ENCODE data around the gene MYOCD.

The MYOCD gene

DNA sequence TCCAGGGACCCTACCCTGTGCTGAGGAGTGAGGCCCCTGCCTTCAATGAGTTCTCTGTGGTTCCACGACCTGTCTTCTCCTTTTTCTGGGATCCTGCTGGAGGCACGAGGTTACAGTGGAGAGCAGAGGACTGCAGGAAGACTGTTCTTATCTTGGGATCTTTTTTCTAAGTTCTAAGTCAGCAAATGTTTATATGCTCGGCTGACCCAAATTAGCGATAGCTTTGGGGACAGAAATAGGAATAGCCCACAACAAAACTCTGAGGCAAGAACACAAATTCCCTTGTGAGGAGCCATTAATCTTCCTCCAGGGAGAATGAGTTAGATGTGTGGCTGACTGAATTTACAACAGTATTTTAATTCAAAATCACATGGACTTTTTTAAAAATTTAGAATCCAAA is 46.7 kb downstream of the MYOCD start:
- TF ChIP-seq, protein P1, sequence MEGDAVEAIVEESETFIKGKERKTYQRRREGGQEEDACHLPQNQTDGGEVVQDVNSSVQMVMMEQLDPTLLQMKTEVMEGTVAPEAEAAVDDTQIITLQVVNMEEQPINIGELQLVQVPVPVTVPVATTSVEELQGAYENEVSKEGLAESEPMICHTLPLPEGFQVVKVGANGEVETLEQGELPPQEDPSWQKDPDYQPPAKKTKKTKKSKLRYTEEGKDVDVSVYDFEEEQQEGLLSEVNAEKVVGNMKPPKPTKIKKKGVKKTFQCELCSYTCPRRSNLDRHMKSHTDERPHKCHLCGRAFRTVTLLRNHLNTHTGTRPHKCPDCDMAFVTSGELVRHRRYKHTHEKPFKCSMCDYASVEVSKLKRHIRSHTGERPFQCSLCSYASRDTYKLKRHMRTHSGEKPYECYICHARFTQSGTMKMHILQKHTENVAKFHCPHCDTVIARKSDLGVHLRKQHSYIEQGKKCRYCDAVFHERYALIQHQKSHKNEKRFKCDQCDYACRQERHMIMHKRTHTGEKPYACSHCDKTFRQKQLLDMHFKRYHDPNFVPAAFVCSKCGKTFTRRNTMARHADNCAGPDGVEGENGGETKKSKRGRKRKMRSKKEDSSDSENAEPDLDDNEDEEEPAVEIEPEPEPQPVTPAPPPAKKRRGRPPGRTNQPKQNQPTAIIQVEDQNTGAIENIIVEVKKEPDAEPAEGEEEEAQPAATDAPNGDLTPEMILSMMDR (conservative IDR thresholded peaks at IDR 0.05): no peak
- H3K27ac ChIP-seq: no peak overlapping the region

DNA sequence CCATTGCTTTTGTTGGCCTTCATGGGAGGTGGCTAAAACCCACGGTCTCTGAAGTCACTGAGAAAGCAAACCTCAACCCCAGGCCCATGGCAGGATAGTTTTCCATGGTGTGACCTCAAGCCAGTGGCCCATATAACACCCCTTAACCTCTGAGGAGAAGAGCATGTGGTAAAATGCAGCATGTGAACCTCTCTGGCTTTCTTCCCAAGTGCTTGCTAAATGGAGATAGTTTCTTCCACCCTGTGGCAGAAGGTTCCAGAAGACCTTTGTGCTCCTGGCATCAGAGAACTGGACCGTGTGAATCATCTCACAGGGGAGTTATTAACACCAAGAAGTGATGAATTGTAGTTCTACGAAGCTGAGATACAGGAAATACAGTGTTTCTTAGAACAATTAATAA is 47.3 kb downstream of the MYOCD start:
- no peak overlapping the region for H3K27ac ChIP-seq
- TF ChIP-seq, protein P1 (conservative IDR thresholded peaks at IDR 0.05): no peak

DNA sequence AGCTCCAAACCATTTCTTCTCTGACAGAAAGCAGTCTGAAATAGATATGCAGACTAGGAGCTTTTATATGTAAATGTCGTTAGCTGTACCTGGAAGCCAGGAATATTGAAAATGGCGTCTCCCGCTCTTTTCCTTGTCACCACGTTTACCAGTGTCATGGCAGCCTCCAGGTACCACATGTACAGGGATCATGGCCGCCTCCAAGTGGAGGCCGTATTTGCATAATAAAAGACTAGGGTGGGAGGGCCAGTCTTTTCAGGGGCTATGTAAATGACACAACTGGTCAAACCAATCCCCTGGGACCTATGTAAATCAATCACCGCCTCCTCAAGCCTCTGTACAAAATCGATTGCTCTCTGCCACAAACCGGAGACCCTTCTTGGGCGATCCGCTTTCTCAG is 54.3 kb downstream of the MYOCD start:
- no peak overlapping the region for H3K27ac ChIP-seq
- TF ChIP-seq, protein P1 (conservative IDR thresholded peaks at IDR 0.05): no peak

DNA sequence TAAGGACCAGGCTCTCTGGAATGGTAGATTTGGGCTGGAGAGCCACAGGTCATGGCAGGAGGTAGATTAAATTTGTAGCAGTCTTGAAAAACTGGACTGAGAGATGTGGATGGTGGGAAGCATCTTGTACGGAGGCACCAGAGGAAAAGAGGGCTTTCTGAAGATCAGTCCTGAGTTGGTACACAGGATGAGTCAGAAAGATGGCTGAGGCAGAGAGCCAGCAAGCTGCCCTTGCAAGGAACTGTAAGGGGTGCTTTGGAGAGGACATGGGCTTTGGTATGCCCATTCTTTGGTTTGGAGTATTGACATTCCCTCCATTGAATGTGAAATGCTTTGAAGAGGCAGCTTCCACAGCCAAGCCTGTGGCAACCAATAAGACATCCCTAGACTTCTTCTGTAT is 55.9 kb downstream of the MYOCD start:
- H3K27ac ChIP-seq: no peak overlapping the region
- TF ChIP-seq, protein P1 (conservative IDR thresholded peaks at IDR 0.05): no peak

DNA sequence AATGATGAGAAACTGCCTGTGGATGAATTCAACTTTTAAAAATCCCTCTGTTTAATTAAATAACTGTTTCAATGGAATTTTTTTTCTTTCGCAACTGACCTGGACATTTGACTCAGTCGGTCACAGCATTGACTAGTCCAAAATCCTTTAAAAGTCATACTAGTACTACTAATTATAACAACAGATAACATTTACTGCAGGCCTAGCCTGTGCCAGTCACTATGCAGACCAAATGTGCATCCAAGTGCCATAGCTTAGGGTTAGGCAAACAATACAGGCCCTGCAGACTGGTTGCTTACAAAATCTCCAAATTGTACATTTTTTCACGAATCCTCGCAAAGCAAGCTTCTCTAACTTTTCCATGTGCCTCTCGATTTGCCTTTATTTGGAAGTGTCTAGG is 56.6 kb downstream of the MYOCD start:
- TF ChIP-seq, protein P1 (conservative IDR thresholded peaks at IDR 0.05): no peak
- H3K27ac ChIP-seq: no peak overlapping the region

DNA sequence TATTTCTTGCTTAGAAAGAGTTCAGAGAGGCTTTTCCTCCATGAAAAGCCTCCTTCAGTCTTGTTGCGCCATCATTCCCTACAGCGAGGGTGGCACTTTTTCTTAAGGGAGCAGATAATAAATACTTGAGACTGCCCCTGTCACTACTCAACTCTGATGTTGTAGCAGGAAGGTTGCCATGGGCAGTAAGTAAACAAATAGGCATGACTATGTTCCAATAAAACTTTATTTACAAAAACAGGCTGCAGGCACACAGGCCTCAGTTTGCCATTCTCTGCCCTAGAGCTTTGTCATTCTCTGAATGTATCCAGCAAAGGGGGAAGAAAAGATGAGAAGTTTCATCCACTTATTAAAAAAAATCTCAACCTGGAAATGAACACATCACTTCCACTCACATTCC is 60.4 kb downstream of the MYOCD start:
- no peak overlapping the region for H3K27ac ChIP-seq
- TF ChIP-seq, protein P1 (conservative IDR thresholded peaks at IDR 0.05): no peak

DNA sequence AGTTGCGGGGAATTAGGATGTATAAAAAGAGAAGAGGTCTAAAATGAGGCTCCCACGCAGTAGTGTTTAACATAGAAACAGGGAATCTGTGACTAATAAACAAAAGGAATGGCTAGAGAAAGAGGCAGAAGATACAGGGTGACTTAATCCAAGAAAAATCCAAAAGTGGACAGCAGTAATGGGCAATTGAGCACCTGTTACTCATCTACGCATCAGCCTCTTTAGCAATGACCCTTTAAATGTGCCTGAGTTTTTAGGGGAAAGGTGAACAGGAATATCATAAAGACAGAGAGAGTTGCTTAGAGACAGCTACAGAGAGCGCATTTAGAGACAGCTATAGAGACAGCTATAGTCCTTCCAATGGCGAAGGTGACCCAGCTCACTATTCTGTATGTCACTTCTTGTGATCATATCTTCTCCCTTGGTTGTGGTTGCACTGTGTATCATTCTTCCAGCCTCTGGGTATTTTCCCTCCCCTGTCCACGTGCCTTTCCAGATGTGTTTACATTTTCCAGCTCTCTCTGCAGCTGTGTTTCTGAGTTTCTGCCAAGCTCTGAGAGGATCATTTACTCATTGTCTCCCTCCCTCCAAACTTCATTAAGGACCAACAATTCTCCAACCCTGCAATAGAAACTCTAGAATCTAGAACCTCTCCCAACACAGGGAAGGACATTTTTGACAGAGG is 61.5 kb downstream of the MYOCD start:
- H3K27ac ChIP-seq: no peak overlapping the region
- TF ChIP-seq, protein P1 (conservative IDR thresholded peaks at IDR 0.05): no peak

Measured in VCaP (cell line).